Stomach (tissue), 4 donors: ENCODE results near the gene POMT2.

Experiments used
- POLR2A ChIP-seq, 4 donors: fragments of 450-650 bp; IDR thresholded peaks; one replicate each; pipeline ENCODE4 v1.6.1; 2016; ENCODE audit warnings: antibody characterized with exemption in 4 of 4, control low read depth in 2 of 4, mild to moderate bottlenecking in 1 of 4, moderate library complexity in 1 of 4
- POLR2AphosphoS5 ChIP-seq, 3 donors: sonication (generic); formaldehyde crosslinking; IDR thresholded peaks; one replicate each; pipeline ENCODE4 v1.6.1; 2016; ENCODE audit warnings: antibody characterized with exemption in 3 of 3
- TF ChIP-seq, protein P1 (sequence below), 7 experiments: fragments of 450-650 bp in 4 of 7; fragments of 200-600 bp in 3 of 7; sonication (generic) in 3 of 7; IDR thresholded peaks; one replicate each; pipeline ENCODE4 v1.5.1; 2016 to 2019; ENCODE audit warnings: antibody characterized with exemption in 7 of 7, control low read depth in 2 of 7, mild to moderate bottlenecking in 1 of 7

DNA sequence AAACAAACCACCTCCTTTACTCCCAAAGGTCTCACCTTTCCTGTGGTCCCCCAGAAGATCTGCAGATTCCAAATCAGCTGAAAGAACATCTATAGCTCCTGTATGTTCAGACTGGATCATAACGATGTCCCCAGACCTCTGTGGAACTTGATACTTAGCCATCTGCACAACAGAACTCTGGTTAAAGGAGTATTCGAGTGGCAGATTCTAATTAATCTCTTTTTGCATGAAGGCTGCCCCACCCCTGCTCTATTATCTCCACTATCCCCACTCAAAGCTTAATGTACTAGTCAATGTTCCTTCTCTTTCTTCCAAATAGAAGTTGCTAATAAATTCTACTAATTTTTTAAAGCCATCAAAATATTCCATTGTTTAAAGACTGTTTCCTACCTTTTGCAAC lies 23.0 kb upstream of the POMT2 start:
- TF ChIP-seq, protein P1, sequence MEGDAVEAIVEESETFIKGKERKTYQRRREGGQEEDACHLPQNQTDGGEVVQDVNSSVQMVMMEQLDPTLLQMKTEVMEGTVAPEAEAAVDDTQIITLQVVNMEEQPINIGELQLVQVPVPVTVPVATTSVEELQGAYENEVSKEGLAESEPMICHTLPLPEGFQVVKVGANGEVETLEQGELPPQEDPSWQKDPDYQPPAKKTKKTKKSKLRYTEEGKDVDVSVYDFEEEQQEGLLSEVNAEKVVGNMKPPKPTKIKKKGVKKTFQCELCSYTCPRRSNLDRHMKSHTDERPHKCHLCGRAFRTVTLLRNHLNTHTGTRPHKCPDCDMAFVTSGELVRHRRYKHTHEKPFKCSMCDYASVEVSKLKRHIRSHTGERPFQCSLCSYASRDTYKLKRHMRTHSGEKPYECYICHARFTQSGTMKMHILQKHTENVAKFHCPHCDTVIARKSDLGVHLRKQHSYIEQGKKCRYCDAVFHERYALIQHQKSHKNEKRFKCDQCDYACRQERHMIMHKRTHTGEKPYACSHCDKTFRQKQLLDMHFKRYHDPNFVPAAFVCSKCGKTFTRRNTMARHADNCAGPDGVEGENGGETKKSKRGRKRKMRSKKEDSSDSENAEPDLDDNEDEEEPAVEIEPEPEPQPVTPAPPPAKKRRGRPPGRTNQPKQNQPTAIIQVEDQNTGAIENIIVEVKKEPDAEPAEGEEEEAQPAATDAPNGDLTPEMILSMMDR (IDR thresholded peaks at IDR 0.05), result no peak
- TF ChIP-seq POLR2A (IDR thresholded peaks at IDR 0.05) (no peak), POLR2AphosphoS5 (IDR thresholded peaks at IDR 0.05) (no peak)
